ENCODE measurements around the gene FCRL4. TPM values are rescaled to one million over a fixed set of nuclear protein-coding genes. Genes with fewer than 3 reads are reported as not detected.

FCRL4 gene
- total RNA-seq (2021): not detected in 2 replicates
- long read RNA-seq: 0 reads

- H3K27ac Mint-ChIP-seq: no peak within 1 kb of the TSS
- no peak within 1 kb of the TSS for H2AFZ ChIP-seq (ENCODE audit: low read length)
- H4K20me1 ChIP-seq (ENCODE audit: control insufficient read depth, insufficient read depth, insufficient read length): no peaks in the 10 kb centered on the region
- WGBS (ENCODE audit: extremely low coverage, insufficient read length, low lambda C conversion rate): no CpG with 5 or more reads among the region's 2 CpGs
- H3K27me3 Mint-ChIP-seq (ENCODE audit: low read depth): no peaks in the 10 kb centered on the region
- H2BK5ac ChIP-seq (ENCODE audit: insufficient read length, low read length): no peak within 1 kb of the TSS
- H2BK15ac ChIP-seq (ENCODE audit: low read depth, low read length): no peak within 1 kb of the TSS
- no peaks in the 10 kb centered on the region for H3K27me3 ChIP-seq (ENCODE audit: insufficient read depth, low read length)
- no peak within 1 kb of the TSS for H3K27ac ChIP-seq (ENCODE audit: insufficient read length, low read depth, low read length)
- H3T11ph ChIP-seq (ENCODE audit: low read length): no peak within 1 kb of the TSS
- no peaks in the 10 kb centered on the region for H3K9me3 ChIP-seq (ENCODE audit: control insufficient read depth, low read depth, low read length)
- H3K56ac ChIP-seq (ENCODE audit: insufficient read length, low read depth, low read length): no peak within 1 kb of the TSS
- no peak for DNase-seq
- no peaks in the 10 kb centered on the region for H3K79me2 ChIP-seq (ENCODE audit: insufficient read depth, low read length)
- no peak within 1 kb of the TSS for H2BK120ac ChIP-seq (ENCODE audit: low read depth, low read length, poor library complexity, severe bottlenecking)
- no peaks in the 10 kb centered on the region for H3K9me3 Mint-ChIP-seq
- H3K4ac ChIP-seq (ENCODE audit: low read depth, low read length): no peak within 1 kb of the TSS
- H3K14ac ChIP-seq (ENCODE audit: insufficient read depth, low read length): no peak within 1 kb of the TSS
- no peaks in the 10 kb centered on the region for H3K23me2 ChIP-seq (ENCODE audit: insufficient read length, low read depth, low read length, poor library complexity, severe bottlenecking)
- H3K18ac ChIP-seq (ENCODE audit: insufficient read length, low read depth, low read length): no peak within 1 kb of the TSS
- H4K5ac ChIP-seq (ENCODE audit: insufficient read length, low read depth, low read length): no peak within 1 kb of the TSS
- H3K4me1 Mint-ChIP-seq: no peaks in the 10 kb centered on the region
- no peak within 1 kb of the TSS for H3K4me3 Mint-ChIP-seq
- H3K4me2 ChIP-seq (ENCODE audit: insufficient read depth, insufficient read length, low read length): no peak within 1 kb of the TSS
- no peaks in the 10 kb centered on the region for H3K79me1 ChIP-seq (ENCODE audit: insufficient read depth, low read depth, low read length, poor library complexity, severe bottlenecking)
- H4K8ac ChIP-seq (replicated peaks; ENCODE audit: insufficient read length, low read depth, low read length): no peak within 1 kb of the TSS
- no peak within 1 kb of the TSS for H2AK5ac ChIP-seq (ENCODE audit: insufficient read length, low read length)
- no peak within 1 kb of the TSS for H4K91ac ChIP-seq (ENCODE audit: insufficient read length, low read depth, low read length)
- H2BK20ac ChIP-seq (ENCODE audit: low read depth, low read length, poor library complexity, severe bottlenecking): no peak within 1 kb of the TSS
- no peaks in the 10 kb centered on the region for H3K36me3 Mint-ChIP-seq (ENCODE audit: insufficient read depth in 1 of 3, low read depth in 3 of 3)
- no peak within 1 kb of the TSS for H3K9ac ChIP-seq (ENCODE audit: extremely low read depth, insufficient read length, low read length)
- H3K4me1 ChIP-seq (ENCODE audit: insufficient read depth, low read length): no peaks in the 10 kb centered on the region
- H3K23ac ChIP-seq (ENCODE audit: insufficient read length, low read depth, low read length): no peak within 1 kb of the TSS
- no peak within 1 kb of the TSS for H2BK12ac ChIP-seq (ENCODE audit: insufficient read length, low read depth, low read length)
- TF ChIP-seq CTCF (conservative IDR thresholded peaks at IDR 0.05): no peak
Observed at GRCh38 chr1:157597959-157598667, at the start of gene FCRL4. Gene FCRL4 (minus strand): TSS chr1:157598085. CDS start chr1:157597944, 141 bp downstream.
